WTC11 (cell line): ENCODE measurements around the gene C10orf105. TPM values are rescaled to one million over a fixed set of nuclear protein-coding genes. Genes with fewer than 3 reads are reported as not detected.

Experiments used
- ATAC-seq: fragments of 200-7000 bp; cut with Tn5 transposase; 2 replicates; pipeline ENCODE4 v1.10.0; 2021; ENCODE audit warnings: mild to moderate bottlenecking, moderate library complexity
- CTCF ChIA-PET: fragments of 300-600 bp; sonication (Branson Sonifier 250); formaldehyde crosslinking; loops from one replicate; lab custom pipeline; 2021; ENCODE audit warnings: antibody characterized with exemption; lab: Charles Lee
- POLR2A ChIA-PET: fragments of 350-600 bp; sonication (Branson Sonifier 250); formaldehyde crosslinking; loops from one replicate; lab custom pipeline; 2021; ENCODE audit warnings: antibody characterized with exemption; lab: Charles Lee
- DNase-seq: peaks from one replicate; pipeline ENCODE4 v3.0.0; 2021; ENCODE audit warnings: low spot score
- H3K27ac Mint-ChIP-seq: 2 replicates; pipeline ENCODE4 v1.8.0; 2021; ENCODE audit warnings: mixed read lengths
- H3K27me3 Mint-ChIP-seq: 2 replicates; pipeline ENCODE4 v1.8.0; 2021; ENCODE audit warnings: low read depth, mild to moderate bottlenecking, moderate library complexity, mixed read lengths
- H3K36me3 Mint-ChIP-seq: 2 replicates; pipeline ENCODE4 v1.8.0; 2021; ENCODE audit warnings: mixed read lengths
- H3K4me1 Mint-ChIP-seq: 2 replicates; pipeline ENCODE4 v1.8.0; 2022; ENCODE audit warnings: mixed read lengths
- H3K4me3 Mint-ChIP-seq: 2 replicates; pipeline ENCODE4 v1.8.0; 2021; ENCODE audit warnings: mild to moderate bottlenecking, moderate library complexity, mixed read lengths
- H3K9me3 Mint-ChIP-seq: 2 replicates; pipeline ENCODE4 v1.8.0; 2021; ENCODE audit warnings: mixed read lengths
- CDX4 ChIP-seq: fragments of 250-450 bp; sonication (Bioruptor Pico); IDR thresholded peaks from 2 replicates; pipeline ENCODE4 v1.9.0; 2021; ENCODE audit warnings: moderate library complexity, mild to moderate bottlenecking, inconsistent platforms, borderline replicate concordance
- CREM ChIP-seq: sonication (generic); formaldehyde crosslinking; IDR thresholded peaks from 2 replicates; pipeline ENCODE4 v1.8.1; 2022; ENCODE audit warnings: mild to moderate bottlenecking, missing genetic modification reagents, moderate library complexity
- CTCF ChIP-seq: fragments of 200-600 bp; IDR thresholded peaks from 2 replicates; pipeline ENCODE4 v1.8.0; 2022; ENCODE audit warnings: antibody characterized with exemption
- E2F5 ChIP-seq: sonication (generic); formaldehyde crosslinking; IDR thresholded peaks from 2 replicates; pipeline ENCODE4 v1.8.1; 2022; ENCODE audit warnings: mild to moderate bottlenecking, moderate library complexity, missing genetic modification reagents
- EMX1 ChIP-seq: fragments of 250-450 bp; sonication (Bioruptor Pico); IDR thresholded peaks from 2 replicates; pipeline ENCODE4 v1.8.0; 2021; ENCODE audit warnings: mild to moderate bottlenecking
- ERG ChIP-seq: fragments of 250-450 bp; sonication (Bioruptor Pico); IDR thresholded peaks from 2 replicates; pipeline ENCODE4 v1.8.0; 2021; ENCODE audit warnings: mild to moderate bottlenecking
- ESRRA ChIP-seq: sonication (generic); formaldehyde crosslinking; IDR thresholded peaks from 2 replicates; pipeline ENCODE4 v1.8.1; 2022; ENCODE audit warnings: mild to moderate bottlenecking, missing genetic modification reagents, borderline replicate concordance
- ETV6 ChIP-seq: sonication (generic); formaldehyde crosslinking; IDR thresholded peaks from 2 replicates; pipeline ENCODE4 v1.8.1; 2022; ENCODE audit warnings: mild to moderate bottlenecking, missing genetic modification reagents
- FOXJ3 ChIP-seq: sonication (generic); formaldehyde crosslinking; IDR thresholded peaks from 2 replicates; pipeline ENCODE4 v1.9.0; 2021; ENCODE audit warnings: missing genetic modification reagents, mild to moderate bottlenecking, borderline replicate concordance
- FOXP1 ChIP-seq: sonication (generic); formaldehyde crosslinking; IDR thresholded peaks from 2 replicates; pipeline ENCODE4 v1.8.0; 2022; ENCODE audit warnings: missing genetic modification reagents, mild to moderate bottlenecking, moderate library complexity, borderline replicate concordance
- GTF2I ChIP-seq: fragments of 250-450 bp; sonication (Bioruptor Pico); conservative IDR thresholded peaks from 2 replicates; pipeline ENCODE4 v1.4.0; 2021; ENCODE audit warnings: mild to moderate bottlenecking
- HMGA2 ChIP-seq: fragments of 250-450 bp; sonication (Bioruptor Pico); IDR thresholded peaks from 2 replicates; pipeline ENCODE4 v1.4.0; 2021; ENCODE audit warnings: mild to moderate bottlenecking, moderate library complexity
- HMGXB4 ChIP-seq: sonication (generic); formaldehyde crosslinking; IDR thresholded peaks from 2 replicates; pipeline ENCODE4 v1.8.1; 2023; ENCODE audit warnings: mild to moderate bottlenecking, moderate library complexity, missing genetic modification reagents
- IRF2 ChIP-seq: sonication (generic); formaldehyde crosslinking; IDR thresholded peaks from 2 replicates; pipeline ENCODE4 v1.8.0; 2022; ENCODE audit warnings: low read depth, missing genetic modification reagents, borderline replicate concordance
- JAZF1 ChIP-seq: fragments of 250-450 bp; sonication (Bioruptor Pico); IDR thresholded peaks from 2 replicates; pipeline ENCODE4 v1.9.0; 2021; ENCODE audit warnings: moderate library complexity, mild to moderate bottlenecking, inconsistent platforms
- MXD4 ChIP-seq: fragments of 250-450 bp; sonication (Bioruptor Pico); IDR thresholded peaks from 2 replicates; pipeline ENCODE4 v1.8.0; 2021; ENCODE audit warnings: mild to moderate bottlenecking, moderate library complexity, borderline replicate concordance
- NR1H2 ChIP-seq: sonication (generic); formaldehyde crosslinking; IDR thresholded peaks from 2 replicates; pipeline ENCODE4 v1.9.0; 2021; ENCODE audit warnings: mild to moderate bottlenecking, moderate library complexity, missing genetic modification reagents
- RORB ChIP-seq: fragments of 250-450 bp; sonication (Bioruptor Pico); IDR thresholded peaks from 2 replicates; pipeline ENCODE4 v1.9.0; 2021; ENCODE audit warnings: mild to moderate bottlenecking
- SMAD4 ChIP-seq: sonication (generic); formaldehyde crosslinking; IDR thresholded peaks from 2 replicates; pipeline ENCODE4 v1.8.0; 2022; ENCODE audit warnings: mild to moderate bottlenecking, missing genetic modification reagents
- TCF7 ChIP-seq: sonication (generic); formaldehyde crosslinking; IDR thresholded peaks from 2 replicates; pipeline ENCODE4 v1.8.0; 2022; ENCODE audit warnings: mild to moderate bottlenecking, low read depth, missing genetic modification reagents, moderate library complexity
- TEAD1 ChIP-seq: sonication (generic); formaldehyde crosslinking; IDR thresholded peaks from 2 replicates; pipeline ENCODE4 v1.8.0; 2022; ENCODE audit warnings: mild to moderate bottlenecking, missing genetic modification reagents
- ZBTB43 ChIP-seq: sonication (generic); formaldehyde crosslinking; IDR thresholded peaks from 2 replicates; pipeline ENCODE4 v1.8.1; 2023; ENCODE audit warnings: mild to moderate bottlenecking, missing genetic modification reagents
- ZNF219 ChIP-seq: sonication (generic); formaldehyde crosslinking; IDR thresholded peaks from 2 replicates; pipeline ENCODE4 v1.8.0; 2023; ENCODE audit warnings: missing genetic modification reagents, mild to moderate bottlenecking, borderline replicate concordance
- ZNF281 ChIP-seq: sonication (generic); formaldehyde crosslinking; IDR thresholded peaks from 2 replicates; pipeline ENCODE4 v1.8.0; 2023; ENCODE audit warnings: mild to moderate bottlenecking, missing genetic modification reagents
- total RNA-seq: library from RNA; stranded (reverse); gene quantifications from 3 replicates; pipeline ENCODE4 v1.2.3, GENCODE V29; 2021

The C10orf105 gene
- total RNA-seq, 1 experiment from 2014 or later, result 0.48 TPM

GRCh38 chr10:71734797-71735196 is 15.2 kb upstream of the C10orf105 start:
- CTCF ChIA-PET, result interaction anchor here (1.7 kb wide), 1 partner anchor 12 kb away, joined by 7 read pairs; no protein-coding TSS in a partner anchor
- no peak overlapping the region for H3K27ac Mint-ChIP-seq
- no peaks in the 10 kb centered on the region for H3K9me3 Mint-ChIP-seq
- no peak overlapping the region for H3K4me3 Mint-ChIP-seq
- peaks cover 10% of the 10 kb centered on the region for H3K4me1 Mint-ChIP-seq
- ATAC-seq (no peak), DNase-seq (no peak)
- no peaks in the 10 kb centered on the region for H3K36me3 Mint-ChIP-seq
- TF ChIP-seq CTCF (no peak), JAZF1 (CRISPR knock-in tag) (no peak), TCF7 (CRISPR knock-in tag) (no peak), TEAD1 (CRISPR knock-in tag) (no peak), ERG (CRISPR knock-in tag) (no peak), CDX4 (no peak), RORB (CRISPR knock-in tag) (no peak), E2F5 (CRISPR knock-in tag) (no peak), MXD4 (CRISPR knock-in tag) (no peak), FOXP1 (no peak)
- POLR2A ChIA-PET, result no interaction called here
- peaks cover 3% of the 10 kb centered on the region; the same call in 1 of the 2 replicates for H3K27me3 Mint-ChIP-seq

GRCh38 chr10:71731791-71732190 is 12.2 kb upstream of the C10orf105 start:
- H3K4me1 Mint-ChIP-seq, result peaks cover 6% of the 10 kb centered on the region
- H3K36me3 Mint-ChIP-seq, result no peaks in the 10 kb centered on the region
- no peak overlapping the region for H3K4me3 Mint-ChIP-seq
- CTCF ChIA-PET, result interaction anchor here (0.8 to 1.6 kb wide), 3 partner anchors 15 to 34 kb away, joined by 3 to 5 read pairs (median 3); no protein-coding TSS in a partner anchor
- no peak overlapping the region for H3K27ac Mint-ChIP-seq
- POLR2A ChIA-PET, result no interaction called here
- no peaks in the 10 kb centered on the region for H3K27me3 Mint-ChIP-seq
- DNase-seq, result no peak
- no peaks in the 10 kb centered on the region for H3K9me3 Mint-ChIP-seq
- no peak for ATAC-seq
- no peak for TF ChIP-seq ETV6 (CRISPR knock-in tag)
- TF ChIP-seq HMGA2 (CRISPR knock-in tag), result no peak
- no peak for TF ChIP-seq SMAD4 (CRISPR knock-in tag)
- no peak for TF ChIP-seq ZBTB43 (CRISPR knock-in tag)
- no peak for TF ChIP-seq NR1H2 (CRISPR knock-in tag)
- no peak for TF ChIP-seq IRF2 (CRISPR knock-in tag)
- TF ChIP-seq JAZF1 (CRISPR knock-in tag), result no peak
- no peak for TF ChIP-seq ZNF281 (CRISPR knock-in tag)
- TF ChIP-seq CREM (CRISPR knock-in tag), result no peak
- no peak for TF ChIP-seq GTF2I (CRISPR knock-in tag)
- TF ChIP-seq CTCF, result no peak
- no peak for TF ChIP-seq HMGXB4
- no peak for TF ChIP-seq EMX1 (CRISPR knock-in tag)
- no peak for TF ChIP-seq FOXJ3 (CRISPR knock-in tag)
- TF ChIP-seq ZNF219 (CRISPR knock-in tag), result no peak
- TF ChIP-seq ESRRA (CRISPR knock-in tag), result no peak
